Measurements from ENCODE around the gene ONECUT2.

DNA sequence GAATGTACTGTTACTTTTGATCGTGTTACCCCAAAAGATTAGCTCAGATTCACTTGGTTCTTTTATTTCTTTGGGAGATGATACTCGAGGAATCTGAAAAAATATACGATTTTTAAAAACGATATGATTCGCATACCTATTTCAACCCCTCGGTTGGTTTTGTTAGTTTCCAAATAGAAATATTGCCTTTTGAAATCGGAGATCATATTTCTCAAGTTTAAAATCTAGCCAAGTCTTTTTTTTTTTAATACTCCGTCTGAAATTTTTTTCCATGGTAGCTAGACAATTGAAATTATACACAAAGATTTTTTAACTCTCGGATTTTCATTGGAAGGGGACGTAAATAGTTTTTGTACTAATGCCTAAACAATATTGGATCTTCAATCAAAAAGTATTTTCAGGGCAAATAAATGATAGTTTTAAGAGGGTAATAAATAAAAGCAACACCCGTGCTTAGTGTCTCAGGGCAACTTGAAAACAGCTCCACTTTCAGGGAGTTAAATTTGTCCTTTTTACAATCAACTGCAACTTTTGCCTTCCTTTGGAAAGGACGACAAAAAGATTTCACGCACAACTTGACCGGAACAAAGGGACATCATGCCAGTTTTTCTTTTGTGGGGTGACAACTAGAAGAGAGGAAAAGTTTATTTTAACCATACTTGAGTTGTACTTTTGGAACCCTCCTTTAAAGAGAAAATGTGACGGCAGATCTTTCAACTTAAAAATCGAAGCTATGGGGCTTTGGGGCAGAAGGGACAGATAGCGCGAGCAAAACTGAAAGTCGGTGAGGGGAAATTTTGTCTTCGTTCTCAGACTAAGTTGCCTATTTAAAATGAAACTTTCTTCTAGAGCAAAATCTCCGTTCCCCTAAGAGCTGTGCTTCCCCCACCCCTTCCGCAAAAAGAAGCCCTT is 5.8 kb upstream of the ONECUT2 start:
- TF ChIP-seq, protein P1, sequence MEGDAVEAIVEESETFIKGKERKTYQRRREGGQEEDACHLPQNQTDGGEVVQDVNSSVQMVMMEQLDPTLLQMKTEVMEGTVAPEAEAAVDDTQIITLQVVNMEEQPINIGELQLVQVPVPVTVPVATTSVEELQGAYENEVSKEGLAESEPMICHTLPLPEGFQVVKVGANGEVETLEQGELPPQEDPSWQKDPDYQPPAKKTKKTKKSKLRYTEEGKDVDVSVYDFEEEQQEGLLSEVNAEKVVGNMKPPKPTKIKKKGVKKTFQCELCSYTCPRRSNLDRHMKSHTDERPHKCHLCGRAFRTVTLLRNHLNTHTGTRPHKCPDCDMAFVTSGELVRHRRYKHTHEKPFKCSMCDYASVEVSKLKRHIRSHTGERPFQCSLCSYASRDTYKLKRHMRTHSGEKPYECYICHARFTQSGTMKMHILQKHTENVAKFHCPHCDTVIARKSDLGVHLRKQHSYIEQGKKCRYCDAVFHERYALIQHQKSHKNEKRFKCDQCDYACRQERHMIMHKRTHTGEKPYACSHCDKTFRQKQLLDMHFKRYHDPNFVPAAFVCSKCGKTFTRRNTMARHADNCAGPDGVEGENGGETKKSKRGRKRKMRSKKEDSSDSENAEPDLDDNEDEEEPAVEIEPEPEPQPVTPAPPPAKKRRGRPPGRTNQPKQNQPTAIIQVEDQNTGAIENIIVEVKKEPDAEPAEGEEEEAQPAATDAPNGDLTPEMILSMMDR (IDR thresholded peaks at IDR 0.05), result no peak
- TF ChIP-seq EZH2 (IDR thresholded peaks at IDR 0.05; ENCODE audit: borderline replicate concordance, insufficient read depth, low read depth, low read length, poor library complexity, severe bottlenecking), result no peak

All from B cell (primary cell).